NOMO-1 (cell line): ENCODE measurements around the gene ARMC2.
A peak's percentile ranks its signal among the peaks of the same experiment; 100 is the strongest.
"Not testable (repeated sequence)": the region's sequence is repeated elsewhere in the genome, so short reads cannot be mapped to it uniquely, and the experiment has no call there.

Experiments
- DNase-seq, 2 experiments: peaks; one replicate each; lab custom pipeline; 2025; ENCODE audit not compliant: unreplicated experiment in 2 of 2; lab: John Stamatoyannopoulos, UW

Gene ARMC2

DNA sequence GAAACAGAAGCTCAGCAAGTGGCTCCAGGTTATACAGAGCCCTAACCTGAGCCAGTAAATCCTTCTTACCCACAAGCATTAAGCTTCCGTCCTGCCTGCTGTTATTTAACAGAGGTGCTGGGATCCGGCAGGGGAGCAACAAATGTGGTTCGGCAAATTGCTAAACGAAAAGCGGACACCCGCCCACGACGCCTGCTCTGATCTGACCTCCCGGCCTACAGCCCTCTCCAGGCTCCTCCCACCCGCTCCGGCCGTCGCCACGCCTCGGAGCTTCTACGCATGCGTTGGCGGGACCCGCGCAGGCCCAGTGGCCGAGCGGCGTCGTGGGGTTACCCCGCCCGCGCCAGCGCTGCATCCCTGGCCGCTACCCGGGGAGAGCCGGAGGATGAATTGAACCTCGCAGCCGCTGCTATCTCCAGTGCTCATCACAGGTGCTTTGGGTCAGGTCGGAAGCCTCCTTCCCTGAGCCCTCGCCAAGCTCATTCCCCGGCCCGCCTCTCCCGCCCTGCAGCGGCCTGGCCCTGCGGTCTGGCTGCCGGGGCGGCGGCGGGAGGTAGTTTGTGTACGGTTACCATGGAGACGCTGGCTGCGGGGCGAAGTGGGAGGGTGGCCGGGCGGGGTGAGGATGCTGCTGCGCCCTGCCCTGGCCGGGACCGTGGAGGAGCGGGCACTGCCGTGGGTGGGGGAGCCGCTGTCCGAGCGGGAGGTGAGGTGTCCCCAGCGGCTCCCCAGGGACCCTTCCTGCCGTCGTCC lies at the start of gene ARMC2:
Gene ARMC2 (plus strand): TSS at position 307 of the 753 bp plus-strand sequence. CDS start 5,846 bp downstream, outside the sequence.
- DNase-seq: peak; percentile 89 to 90

GRCh38 chr6:108798670-108799353 lies 49.4 kb upstream of the ARMC2 start:
- peak in 1 of 2 experiments; percentile 10 for DNase-seq

GRCh38 chr6:108799354-108799717 lies 48.9 kb upstream of the ARMC2 start:
- no peak for DNase-seq

- DNase-seq: no peak
Measured at GRCh38 chr6:108799791-108800190, 48.4 kb upstream of the ARMC2 start.

GRCh38 chr6:108800427-108800864 lies 47.8 kb upstream of the ARMC2 start:
- DNase-seq: no peak

GRCh38 chr6:108801366-108801765 lies 46.9 kb upstream of the ARMC2 start:
- DNase-seq: peak; percentile 24

DNA sequence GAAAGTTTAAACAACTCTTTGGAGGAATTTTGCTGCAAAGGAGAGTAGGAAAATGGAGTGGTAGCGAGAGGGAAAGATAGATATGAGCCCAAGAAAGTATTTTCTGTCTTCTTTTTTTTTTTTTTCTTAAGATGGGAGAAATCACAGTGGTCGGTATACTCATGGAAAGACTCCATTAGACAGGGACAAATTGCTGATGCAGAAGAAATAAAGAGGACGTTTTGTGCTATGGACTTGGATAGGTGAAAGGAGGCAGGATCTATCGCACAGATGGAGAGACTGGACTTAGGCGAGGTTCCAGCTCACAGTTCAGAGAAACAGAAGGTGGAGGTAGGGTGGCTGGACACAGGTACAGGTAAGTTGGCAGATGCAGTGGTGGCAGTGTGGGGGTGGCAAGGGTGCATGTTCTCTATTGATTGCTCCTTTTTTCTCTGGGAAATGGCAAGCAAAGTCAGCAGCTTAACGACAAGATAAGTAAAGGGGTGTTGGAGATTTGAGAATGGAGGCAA lies 44.2 kb upstream of the ARMC2 start:
- no peak for DNase-seq

- DNase-seq: no peak
Measured at GRCh38 chr6:108804956-108805355, 43.3 kb upstream of the ARMC2 start.

- peak in 1 of 2 experiments; percentile 50 for DNase-seq
Measured at GRCh38 chr6:108805611-108806167, 42.5 kb upstream of the ARMC2 start.

DNA sequence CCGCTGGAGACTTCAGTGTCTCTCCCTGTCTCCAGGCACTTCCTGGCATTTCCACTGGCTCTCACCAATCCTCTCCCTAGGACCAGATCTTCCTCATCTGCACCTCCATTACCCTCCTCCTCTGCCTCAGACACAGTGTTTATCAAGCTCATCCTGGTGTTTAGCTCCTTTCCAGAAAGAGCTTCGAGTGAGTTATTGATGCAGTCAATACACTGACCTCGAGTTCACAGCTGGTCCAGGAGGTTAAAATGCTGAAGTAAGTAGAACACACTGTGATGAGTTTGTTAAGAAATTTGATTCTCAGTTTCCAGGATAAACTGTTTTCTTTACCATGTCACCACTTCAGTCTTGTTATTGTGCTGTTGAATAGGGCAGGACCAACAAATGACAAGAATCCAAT lies 42.1 kb upstream of the ARMC2 start:
- no peak for DNase-seq

DNA sequence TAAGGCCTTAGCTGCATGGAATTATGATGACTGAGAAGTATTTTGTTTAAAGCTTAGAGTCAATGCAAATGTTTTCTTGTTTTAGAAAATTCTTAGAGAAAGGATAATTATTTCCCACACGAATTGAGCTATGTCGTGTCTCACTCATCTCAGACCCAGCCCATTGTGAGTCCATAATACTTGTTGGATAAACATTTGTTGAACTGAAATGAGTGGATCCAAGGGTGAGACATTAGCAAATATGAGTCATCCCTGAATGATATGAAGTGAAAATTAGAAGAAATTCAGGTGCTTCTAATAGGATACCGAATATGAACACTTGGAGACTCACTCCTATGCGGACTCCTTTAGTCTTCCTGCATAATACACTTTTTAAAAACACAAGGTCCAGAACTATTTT lies 41.6 kb upstream of the ARMC2 start:
- no peak for DNase-seq

- no peak for DNase-seq
Measured at GRCh38 chr6:108807928-108808327, 40.3 kb upstream of the ARMC2 start.

DNA sequence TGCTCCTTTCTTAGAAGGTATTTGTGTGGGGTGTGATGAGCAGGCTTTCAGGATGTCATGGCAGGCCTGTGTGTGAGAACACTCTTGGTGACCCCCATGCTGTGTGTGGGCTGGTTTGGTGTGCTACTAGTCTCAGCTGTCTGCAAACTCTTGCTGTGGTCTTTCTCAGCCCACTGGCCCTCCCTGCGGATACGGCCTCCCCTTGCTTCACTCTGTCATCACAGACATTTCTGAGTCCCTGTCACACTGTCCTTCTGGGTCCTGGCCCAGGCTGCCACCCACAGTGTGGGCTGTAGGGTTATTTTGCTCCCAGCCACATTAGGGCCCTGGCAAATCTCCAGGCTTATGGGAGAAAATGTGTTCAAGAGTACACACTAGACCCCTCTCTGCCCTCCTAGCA lies 39.0 kb upstream of the ARMC2 start:
- no peak for DNase-seq

DNA sequence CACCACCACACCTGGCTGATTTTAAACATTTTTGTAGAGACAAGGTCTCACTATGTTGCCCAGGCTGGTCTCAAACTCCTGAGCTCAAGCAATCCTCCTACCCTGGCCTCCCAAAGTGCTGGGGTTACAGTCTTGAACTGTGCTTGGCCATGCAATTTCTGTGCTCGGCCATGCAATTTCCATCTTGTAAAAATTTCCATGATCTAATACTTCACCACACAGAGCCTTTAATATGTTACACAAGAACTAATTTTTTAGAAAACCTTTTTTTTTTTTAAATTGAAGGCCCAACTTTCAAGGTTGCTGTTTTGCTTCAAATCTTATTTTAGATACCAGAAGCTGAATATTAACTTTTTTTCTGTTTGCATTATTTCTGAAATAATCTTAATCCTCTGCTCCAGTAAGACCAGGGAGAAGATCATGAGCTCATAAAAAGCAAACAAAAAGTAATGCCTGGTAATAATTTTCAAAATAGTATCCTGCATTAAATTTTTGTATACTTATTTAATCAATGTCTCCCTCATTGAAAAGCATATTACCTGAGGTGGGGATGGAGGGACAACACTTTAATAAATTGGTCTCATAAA lies 38.1 kb upstream of the ARMC2 start:
- no peak for DNase-seq

GRCh38 chr6:108811490-108811889 lies 36.7 kb upstream of the ARMC2 start:
- DNase-seq: no peak

DNA sequence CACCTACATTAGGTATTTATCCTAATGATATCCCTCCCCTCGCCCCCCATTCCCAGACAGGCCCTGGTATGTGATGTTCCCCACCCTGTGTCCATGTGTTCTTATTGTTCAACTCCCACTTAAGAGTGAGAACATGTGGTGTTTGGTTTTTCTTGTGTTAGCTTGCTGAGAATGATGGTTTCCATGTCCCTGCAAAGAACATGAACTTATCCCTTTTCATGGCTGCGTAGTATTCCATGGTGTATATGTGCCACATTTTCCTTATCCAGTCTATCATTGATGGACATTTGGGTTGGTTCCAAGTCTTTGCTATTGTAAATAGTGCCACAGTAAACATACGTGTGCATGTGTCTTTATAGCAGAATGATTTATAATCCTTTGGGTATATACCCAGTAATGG lies 35.0 kb upstream of the ARMC2 start:
- DNase-seq: not testable (repeated sequence)

- not testable (repeated sequence) for DNase-seq
Measured at GRCh38 chr6:108817276-108817675, 30.9 kb upstream of the ARMC2 start.

- DNase-seq: peak in 1 of 2 experiments; percentile 49
Measured at GRCh38 chr6:108820006-108820405, 28.2 kb upstream of the ARMC2 start.

GRCh38 chr6:108822401-108822800 lies 25.8 kb upstream of the ARMC2 start:
- DNase-seq: no peak

DNA sequence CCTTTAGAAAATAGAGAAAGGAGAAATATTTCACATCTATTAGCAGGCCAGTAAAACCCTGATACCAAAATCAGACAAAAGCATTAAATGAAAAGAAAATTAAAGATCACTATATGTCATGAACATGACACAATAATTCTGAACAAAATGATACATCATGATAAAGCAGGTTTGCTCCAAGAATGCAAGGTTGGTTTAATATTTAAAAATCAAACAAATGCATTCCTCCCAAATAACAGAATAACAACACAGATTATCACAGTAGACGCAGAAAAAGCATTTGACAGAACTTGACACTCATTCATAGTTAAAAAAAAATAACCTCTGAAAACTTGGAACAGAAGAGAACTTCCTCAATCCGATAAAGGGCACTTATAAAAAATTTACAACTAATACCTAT lies 22.9 kb upstream of the ARMC2 start:
- no peak for DNase-seq

DNA sequence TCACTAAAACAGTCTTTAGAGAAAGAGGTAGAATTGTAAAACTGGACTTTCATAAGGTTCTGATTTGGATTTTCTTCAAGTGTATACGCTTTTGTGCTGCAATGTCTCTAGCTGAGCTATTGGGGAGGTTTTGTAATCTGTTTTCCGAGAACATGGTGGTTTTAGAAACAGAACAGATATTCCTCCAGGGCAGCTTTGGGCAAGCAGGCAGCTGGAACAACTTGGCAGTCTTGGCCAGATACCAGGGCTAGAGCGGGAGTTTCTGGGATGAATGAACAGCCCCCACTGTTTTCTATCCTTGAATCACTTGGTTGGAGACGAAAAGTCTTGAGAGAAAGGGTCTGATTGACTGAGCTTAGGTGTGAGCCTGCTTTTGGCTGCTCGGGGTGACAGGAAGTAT lies 17.1 kb upstream of the ARMC2 start:
- DNase-seq: no peak
